ENCODE measurements around the gene SNX13. TPM values are rescaled to one million over a fixed set of nuclear protein-coding genes. Genes with fewer than 3 reads are reported as not detected.
A peak's percentile ranks its signal among the peaks of the same experiment; 100 is the strongest.

SNX13 gene
- total and polyA plus RNA-seq, 9 of the 15 experiments (the other 6 are each of a cell fraction or from before 2014, with no cell fraction given) = 5.6 to 33.2 (median 25.4) TPM

DNA sequence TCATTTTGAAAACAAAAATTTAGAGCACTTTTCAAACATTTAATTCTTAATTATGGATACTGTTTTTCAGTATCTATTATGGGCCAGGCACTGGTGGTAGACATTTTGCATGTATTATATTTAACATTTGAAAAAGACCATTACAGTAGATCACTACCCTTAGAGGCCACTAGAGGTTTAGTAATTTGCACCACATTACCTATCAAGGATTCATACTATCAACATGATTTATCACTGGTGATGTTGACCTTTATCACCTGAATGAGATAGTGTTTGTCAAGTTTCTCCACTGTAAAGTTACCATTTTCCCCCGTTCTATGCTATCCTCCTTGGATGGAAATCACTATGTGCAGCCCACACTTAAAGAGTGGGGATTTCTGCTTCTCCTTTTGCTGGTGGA is 4.4 kb upstream of the SNX13 start:
- intact Hi-C loops (cut with micrococcal nuclease) = loop anchor here (5.0 kb wide), 1 partner anchor 653 kb away; no protein-coding TSS in a partner anchor
- 33% methylated on average over 1 of the region's 1 CpG for WGBS (ENCODE audit: insufficient coverage, low coverage, missing lambda C conversion rate)
- FAIRE-seq (no peak), DNase-seq (ENCODE audit: extremely low read depth in 1 of 4, low spot score in 3 of 4) (peak in 2 of 4 experiments; percentile 27 to 32), ATAC-seq (no peak)
- Histone ChIP-seq H2AFZ (ENCODE audit: low read depth, low read length) (no peak overlapping the region), H3K79me2 (ENCODE audit: control insufficient read depth, insufficient read depth, low read length) (peaks cover 10% of the 10 kb centered on the region), H3K9me3 (replicated peaks; ENCODE audit: control insufficient read depth, insufficient read depth, low read depth, low read length) (no peaks in the 10 kb centered on the region), H3K9ac (ENCODE audit: insufficient read depth in 1 of 2, low read depth in 2 of 2, low read length in 2 of 2) (no peak overlapping the region), H3K36me3 (ENCODE audit: control insufficient read depth, insufficient read depth, low read length) (no peaks in the 10 kb centered on the region), H3K4me2 (ENCODE audit: insufficient read depth, low read length) (no peak overlapping the region), H3K4me1 (replicated peaks in 1 of 2; ENCODE audit: control insufficient read depth in 2 of 2, insufficient read depth in 2 of 2, low read length in 2 of 2) (peaks cover 4 to 5% of the 10 kb centered on the region in 2 experiments; a peak in 3 of 5 replicates), H3K9me1 (ENCODE audit: control insufficient read depth, insufficient read depth, low read length) (no peaks in the 10 kb centered on the region), H4K20me1 (replicated peaks; ENCODE audit: control insufficient read depth, insufficient read depth, low read length) (no peaks in the 10 kb centered on the region), H3K4me3 (no peak overlapping the region), H3K27me3 (ENCODE audit: control insufficient read depth in 2 of 2, insufficient read depth in 2 of 2, low read length in 2 of 2) (no peaks in the 10 kb centered on the region), H3K27ac (ENCODE audit: extremely low read depth, low read depth, low read length) (no peak overlapping the region)
- CTCF ChIA-PET (ENCODE audit: low intra/inter-chr PET ratio) = interaction anchor here (0.6 kb wide), 1 partner anchor 634 kb away, joined by 4 read pairs; no protein-coding TSS in a partner anchor
- POLR2A ChIA-PET = no interaction called here
- in situ Hi-C loops (cut with MboI) = no loop called here
- no TSS peak for BruUV-seq (replicated peaks)
- TF ChIP-seq MEIS2 (IDR thresholded peaks at IDR 0.05; ENCODE audit: partially characterized antibody) (peak; percentile 44), ESRRB (CRISPR knock-in tag; IDR thresholded peaks at IDR 0.05; ENCODE audit: borderline replicate concordance) (no peak), GATAD2B (IDR thresholded peaks at IDR 0.05; ENCODE audit: borderline replicate concordance) (no peak), SMARCA5 (IDR thresholded peaks at IDR 0.05) (no peak), NUFIP1 (IDR thresholded peaks at IDR 0.05; ENCODE audit: partially characterized antibody) (no peak), KDM2B (CRISPR knock-in tag; IDR thresholded peaks at IDR 0.05) (no peak), MTA3 (IDR thresholded peaks at IDR 0.05; ENCODE audit: borderline replicate concordance) (no peak), ZNF444 (CRISPR knock-in tag; IDR thresholded peaks at IDR 0.05) (no peak), CHD1 (IDR thresholded peaks at IDR 0.05; ENCODE audit: low read length) (no peak), U2AF1 (optimal IDR thresholded peaks at IDR 0.05; ENCODE audit: low read depth, low read length) (no peak), ZNF696 (CRISPR knock-in tag; conservative IDR thresholded peaks at IDR 0.05) (no peak), NRF1 (conservative IDR thresholded peaks at IDR 0.05 in 1 of 2, IDR thresholded peaks at IDR 0.05 in 1 of 2) (no peak), POLR2B (IDR thresholded peaks at IDR 0.05; ENCODE audit: low read depth, partially characterized antibody) (no peak), BRCA1 (IDR thresholded peaks at IDR 0.05) (no peak), BRCA1 (CRISPR knock-in tag; IDR thresholded peaks at IDR 0.05) (no peak), NCOR1 (IDR thresholded peaks at IDR 0.05) (no peak), ZKSCAN3 (CRISPR knock-in tag; IDR thresholded peaks at IDR 0.05) (no peak), U2AF2 (optimal IDR thresholded peaks at IDR 0.05; ENCODE audit: low read depth, low read length) (no peak)
- TF ChIP-seq, protein P1, sequence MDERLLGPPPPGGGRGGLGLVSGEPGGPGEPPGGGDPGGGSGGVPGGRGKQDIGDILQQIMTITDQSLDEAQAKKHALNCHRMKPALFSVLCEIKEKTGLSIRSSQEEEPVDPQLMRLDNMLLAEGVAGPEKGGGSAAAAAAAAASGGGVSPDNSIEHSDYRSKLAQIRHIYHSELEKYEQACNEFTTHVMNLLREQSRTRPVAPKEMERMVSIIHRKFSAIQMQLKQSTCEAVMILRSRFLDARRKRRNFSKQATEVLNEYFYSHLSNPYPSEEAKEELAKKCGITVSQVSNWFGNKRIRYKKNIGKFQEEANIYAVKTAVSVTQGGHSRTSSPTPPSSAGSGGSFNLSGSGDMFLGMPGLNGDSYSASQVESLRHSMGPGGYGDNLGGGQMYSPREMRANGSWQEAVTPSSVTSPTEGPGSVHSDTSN (CRISPR knock-in tag; IDR thresholded peaks at IDR 0.05; ENCODE audit: low read depth) = no peak
- TF ChIP-seq, protein P1 (tag; conservative IDR thresholded peaks at IDR 0.05; ENCODE audit: low read depth) = 0 out of 2 replicates have a peak, but pooled peaks have one; percentile 21

Data from K562 (cell line).